CD4-positive, alpha-beta memory T cell (primary cell): Measurements from ENCODE around the gene RNF126. TPM values are rescaled to one million over a fixed set of nuclear protein-coding genes. Genes with fewer than 3 reads are reported as not detected.
"Not testable (repeated sequence)": the region's sequence is repeated elsewhere in the genome, so short reads cannot be mapped to it uniquely, and the experiment has no call there.

Experiments
- CTCF ChIA-PET: fragments of 350-600 bp; sonication (Branson Sonifier 250); formaldehyde crosslinking; loops from one replicate; lab custom pipeline; 2021; ENCODE audit warnings: inconsistent platforms; ENCODE audit not compliant: partially characterized antibody; lab: Charles Lee
- POLR2A ChIA-PET: fragments of 350-600 bp; sonication (Branson Sonifier 250); formaldehyde crosslinking; loops from one replicate; lab custom pipeline; 2021; ENCODE audit not compliant: partially characterized antibody; lab: Charles Lee
- DNase-seq, 5 donors: peaks; one replicate each; pipeline versions ENCODE4 v3.0.0 to v3.0.0-alpha.2; 2020 to 2022; ENCODE audit warnings: mixed read lengths in 1 of 5
- H3K27ac ChIP-seq: one replicate; pipeline ENCODE4 v1.7.0; 2013; ENCODE audit warnings: low read depth, low read length
- H3K27me3 ChIP-seq: 2 replicates; pipeline ENCODE4 v1.7.0; 2013; ENCODE audit warnings: mild to moderate bottlenecking, low read length, moderate library complexity; ENCODE audit not compliant: insufficient read depth
- H3K36me3 ChIP-seq: 2 replicates; pipeline ENCODE4 v1.7.0; 2013; ENCODE audit warnings: mild to moderate bottlenecking, low read length, moderate library complexity; ENCODE audit not compliant: insufficient read depth
- H3K4me1 ChIP-seq: 2 replicates; pipeline ENCODE4 v1.7.0; 2013; ENCODE audit warnings: mild to moderate bottlenecking, low read length, moderate library complexity; ENCODE audit not compliant: insufficient read depth
- H3K4me3 ChIP-seq, 2 donors: one replicate each; pipeline ENCODE4 v1.7.0; 2013; ENCODE audit warnings: low read length in 2 of 2, mild to moderate bottlenecking in 1 of 2
- H3K9me3 ChIP-seq, 2 donors: one replicate each; pipeline ENCODE4 v1.7.0; 2013; ENCODE audit warnings: low read length in 2 of 2, control low read depth in 1 of 2; ENCODE audit not compliant: control insufficient read depth in 1 of 2
- H3K27ac Mint-ChIP-seq, 7 donors: one replicate each; pipeline ENCODE4 v1.8.0; 2020 to 2021; ENCODE audit warnings: mixed read lengths in 7 of 7, mild to moderate bottlenecking in 6 of 7, inconsistent platforms in 3 of 7, moderate library complexity in 3 of 7
- H3K27me3 Mint-ChIP-seq, 2 donors: one replicate each; pipeline ENCODE4 v1.8.0; 2020 to 2021; ENCODE audit warnings: mixed read lengths in 2 of 2
- H3K36me3 Mint-ChIP-seq, 2 donors: one replicate each; pipeline ENCODE4 v1.8.0; 2020 to 2021; ENCODE audit warnings: mixed read lengths in 2 of 2, inconsistent platforms in 1 of 2, mild to moderate bottlenecking in 1 of 2
- H3K4me1 Mint-ChIP-seq, 4 donors: one replicate each; pipeline ENCODE4 v1.8.0; 2020 to 2021; ENCODE audit warnings: mixed read lengths in 4 of 4, mild to moderate bottlenecking in 1 of 4
- H3K4me3 Mint-ChIP-seq, 8 donors: one replicate each; pipeline ENCODE4 v1.8.0; 2020 to 2021; ENCODE audit warnings: mixed read lengths in 8 of 8, mild to moderate bottlenecking in 7 of 8, moderate library complexity in 6 of 8, inconsistent platforms in 3 of 8
- H3K9me3 Mint-ChIP-seq, 8 donors: one replicate each; pipeline ENCODE4 v1.8.0; 2020 to 2021; ENCODE audit warnings: mixed read lengths in 8 of 8, mild to moderate bottlenecking in 5 of 8, inconsistent platforms in 3 of 8, moderate library complexity in 1 of 8
- intact Hi-C: fragments of 100-400 bp; cut with micrococcal nuclease; formaldehyde crosslinking; loops from one replicate; pipeline ENCODE4 v1.15.1; 2023
- polyA plus RNA-seq, 2 donors: library from polyadenylated mRNA; unstranded; fragments of 300-500 nt; fragmentation: Illumina TruSeq; gene quantifications; one replicate each; pipeline ENCODE4 v1.2.3, GENCODE V29; 2021
- total RNA-seq, 2 experiments: library from RNA; stranded (reverse); gene quantifications; one replicate each; pipeline ENCODE4 v1.2.3, GENCODE V29; 2021

The RNF126 gene
- total and polyA plus RNA-seq, 4 experiments from 2014 or later, result 82.3 to 112 (median 100) TPM

DNA sequence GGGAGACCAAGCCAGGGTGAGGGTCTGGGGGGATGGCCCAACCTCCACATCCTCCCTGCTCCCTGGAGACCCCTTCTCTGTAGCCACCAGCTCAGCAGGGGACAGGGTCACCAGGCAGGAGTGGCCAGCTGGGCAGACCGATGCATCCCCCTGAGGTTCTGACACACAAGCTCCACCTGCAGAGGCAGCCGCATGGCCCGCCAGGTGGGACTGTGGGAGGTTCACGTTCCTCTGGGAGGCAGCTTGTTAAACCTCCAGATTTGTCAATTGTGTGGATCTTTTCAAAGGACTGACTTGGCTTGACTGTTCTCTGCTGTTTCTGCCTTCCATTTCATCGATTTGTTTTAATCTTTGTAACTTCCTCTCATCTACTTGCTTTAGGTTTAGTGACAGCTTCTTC is 37.8 kb downstream of the RNF126 start:
- Mint-ChIP-seq H3K9me3 (peaks cover 0 to 1% (median 0%) of the 10 kb centered on the region in 8 donors), H3K4me3 (no peak overlapping the region), H3K27ac (peak overlapping the region in 1 of 7 donors; percentile 71), H3K36me3 (peaks cover 26% of the 10 kb centered on the region in 2 donors), H3K4me1 (peaks cover 2 to 15% (median 8%) of the 10 kb centered on the region in 4 donors), H3K27me3 (no peaks in the 10 kb centered on the region)
- intact Hi-C loops, result no loop called here
- H3K4me3 ChIP-seq, result no peak overlapping the region
- no peak for DNase-seq
- no peaks in the 10 kb centered on the region for H3K27me3 ChIP-seq
- CTCF ChIA-PET, result interaction anchor here (1.6 to 1.7 kb wide), 2 partner anchors 12 to 39 kb away, joined by 5 read pairs; no protein-coding TSS in a partner anchor
- no peaks in the 10 kb centered on the region for H3K4me1 ChIP-seq
- H3K27ac ChIP-seq, result no peak overlapping the region
- H3K36me3 ChIP-seq, result peaks cover 9% of the 10 kb centered on the region
- POLR2A ChIA-PET, result interaction anchor here (0.7 to 1.1 kb wide), 2 partner anchors 9 to 14 kb away, joined by 3 to 4 read pairs; no protein-coding TSS in a partner anchor
- H3K9me3 ChIP-seq, result no peaks in the 10 kb centered on the region

GRCh38 chr19:624433-625109 is 38.4 kb downstream of the RNF126 start:
- Histone ChIP-seq H3K4me3 (no peak overlapping the region), H3K27ac (no peak overlapping the region), H3K27me3 (no peaks in the 10 kb centered on the region), H3K9me3 (no peaks in the 10 kb centered on the region), H3K36me3 (peaks cover 9% of the 10 kb centered on the region), H3K4me1 (no peaks in the 10 kb centered on the region)
- POLR2A ChIA-PET, result interaction anchor here (0.7 to 0.8 kb wide), 2 partner anchors 13 to 14 kb away, joined by 3 read pairs; no protein-coding TSS in a partner anchor
- H3K36me3 Mint-ChIP-seq, result peaks cover 26 to 27% of the 10 kb centered on the region in 2 donors
- peaks cover 0 to 1% (median 0%) of the 10 kb centered on the region in 8 donors for H3K9me3 Mint-ChIP-seq
- peak overlapping the region in 1 of 7 donors; percentile 80 for H3K27ac Mint-ChIP-seq
- no peak for DNase-seq
- CTCF ChIA-PET, result interaction anchor here (1.6 kb wide), 1 partner anchor 41 kb away, joined by 4 read pairs; no protein-coding TSS in a partner anchor
- H3K4me3 Mint-ChIP-seq, result no peak overlapping the region
- H3K27me3 Mint-ChIP-seq, result no peaks in the 10 kb centered on the region
- intact Hi-C loops, result no loop called here
- H3K4me1 Mint-ChIP-seq, result peaks cover 2 to 11% (median 5%) of the 10 kb centered on the region in 4 donors

DNA sequence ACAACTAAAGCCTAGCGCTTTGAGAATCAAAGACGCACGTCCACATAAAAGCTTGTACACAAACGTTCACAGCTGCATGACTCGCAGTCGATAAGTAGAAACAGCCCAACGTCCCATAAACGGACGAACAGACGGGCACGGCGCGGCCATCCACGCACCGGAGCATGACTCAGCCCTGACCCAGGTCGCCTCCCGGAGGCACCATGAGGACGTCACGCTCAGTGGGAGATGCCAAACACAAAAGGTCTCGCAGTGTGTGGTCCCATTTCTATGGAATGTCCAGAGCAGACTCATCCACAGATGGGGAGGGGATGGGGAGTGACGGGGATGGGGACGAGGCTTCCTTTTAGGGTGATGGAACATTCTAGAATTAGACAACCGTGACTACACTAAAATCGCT is 39.0 kb downstream of the RNF126 start:
- peaks cover 24 to 28% of the 10 kb centered on the region in 2 donors for H3K36me3 Mint-ChIP-seq

GRCh38 chr19:623175-623916 is 39.7 kb downstream of the RNF126 start:
- Histone ChIP-seq H3K9me3 (no peaks in the 10 kb centered on the region), H3K27me3 (no peaks in the 10 kb centered on the region), H3K27ac (no peak overlapping the region), H3K4me1 (no peaks in the 10 kb centered on the region), H3K4me3 (no peak overlapping the region), H3K36me3 (peaks cover 17% of the 10 kb centered on the region)
- Mint-ChIP-seq H3K4me1 (peaks cover 0 to 3% (median 2%) of the 10 kb centered on the region in 4 donors), H3K4me3 (no peak overlapping the region), H3K36me3 (peaks cover 22 to 27% of the 10 kb centered on the region in 2 donors), H3K27me3 (no peaks in the 10 kb centered on the region), H3K9me3 (peaks cover 0 to 1% (median 0%) of the 10 kb centered on the region in 8 donors), H3K27ac (no peak overlapping the region)
- CTCF ChIA-PET, result interaction anchor here (1.6 kb wide), 1 partner anchor 39 kb away, joined by 4 read pairs; no protein-coding TSS in a partner anchor
- intact Hi-C loops, result no loop called here
- no peak for DNase-seq
- POLR2A ChIA-PET, result interaction anchor here (0.8 kb wide), 1 partner anchor 12 kb away, joined by 3 read pairs; no protein-coding TSS in a partner anchor

More for the DNA sequence above, 39.0 kb downstream of the RNF126 start:
- no peaks in the 10 kb centered on the region for H3K27me3 Mint-ChIP-seq
- H3K27ac Mint-ChIP-seq, result peak overlapping the region in 1 of 7 donors; percentile 80
- peaks cover 12% of the 10 kb centered on the region for H3K36me3 ChIP-seq
- H3K9me3 ChIP-seq, result no peaks in the 10 kb centered on the region
- POLR2A ChIA-PET, result interaction anchor here (0.8 kb wide), 1 partner anchor 13 kb away, joined by 3 read pairs; no protein-coding TSS in a partner anchor
- intact Hi-C loops, result no loop called here
- no peak for DNase-seq
- H3K4me1 Mint-ChIP-seq, result peaks cover 2 to 8% (median 3%) of the 10 kb centered on the region in 4 donors
- H3K27ac ChIP-seq, result no peak overlapping the region
- H3K27me3 ChIP-seq, result no peaks in the 10 kb centered on the region
- no peak overlapping the region for H3K4me3 Mint-ChIP-seq
- peaks cover 0 to 1% (median 0%) of the 10 kb centered on the region in 8 donors for H3K9me3 Mint-ChIP-seq
- H3K4me1 ChIP-seq, result no peaks in the 10 kb centered on the region
- CTCF ChIA-PET, result interaction anchor here (1.6 kb wide), 1 partner anchor 40 kb away, joined by 4 read pairs; no protein-coding TSS in a partner anchor
- H3K4me3 ChIP-seq, result no peak overlapping the region

DNA sequence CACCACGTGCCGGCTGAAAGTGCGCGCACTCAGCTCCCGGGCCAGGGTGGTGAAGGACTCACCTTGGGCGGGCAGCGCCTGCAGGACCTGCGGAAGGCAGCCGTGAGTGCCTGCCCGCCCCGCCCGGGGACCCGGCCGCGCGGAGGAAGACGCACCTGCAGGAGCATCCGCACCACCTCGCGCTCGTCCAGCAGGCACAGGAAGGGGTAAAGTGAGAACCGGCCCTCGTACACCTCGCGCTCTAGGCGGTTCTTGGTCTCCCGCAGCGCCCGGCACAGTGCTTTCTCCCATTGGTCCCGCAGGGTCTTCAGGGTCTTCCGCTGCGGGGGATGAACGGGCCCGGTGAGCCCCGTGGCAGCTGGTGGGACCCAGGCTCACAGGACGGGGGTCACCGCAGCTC is 40.3 kb downstream of the RNF126 start:
- CTCF ChIA-PET, result no interaction called here

GRCh38 chr19:621819-622218 is 41.2 kb downstream of the RNF126 start:
- H3K4me3 ChIP-seq, result no peak overlapping the region
- Mint-ChIP-seq H3K9me3 (peaks cover 0 to 1% (median 0%) of the 10 kb centered on the region in 8 donors), H3K27ac (no peak overlapping the region), H3K4me3 (no peak overlapping the region), H3K27me3 (no peaks in the 10 kb centered on the region), H3K36me3 (peaks cover 21 to 24% of the 10 kb centered on the region in 2 donors), H3K4me1 (peaks cover 0 to 2% (median under 1%) of the 10 kb centered on the region in 4 donors)
- no peaks in the 10 kb centered on the region for H3K9me3 ChIP-seq
- CTCF ChIA-PET, result no interaction called here
- H3K36me3 ChIP-seq, result peaks cover 17% of the 10 kb centered on the region
- H3K27ac ChIP-seq, result no peak overlapping the region
- no peak for DNase-seq
- POLR2A ChIA-PET, result no interaction called here
- intact Hi-C loops, result no loop called here
- H3K4me1 ChIP-seq, result no peaks in the 10 kb centered on the region
- no peaks in the 10 kb centered on the region for H3K27me3 ChIP-seq

More for the DNA sequence above, 40.3 kb downstream of the RNF126 start:
- peaks cover 0 to 2% (median under 1%) of the 10 kb centered on the region in 4 donors for H3K4me1 Mint-ChIP-seq
- H3K27ac ChIP-seq, result no peak overlapping the region
- no peaks in the 10 kb centered on the region for H3K27me3 Mint-ChIP-seq
- H3K27ac Mint-ChIP-seq, result no peak overlapping the region
- POLR2A ChIA-PET, result no interaction called here
- peaks cover 17% of the 10 kb centered on the region for H3K36me3 ChIP-seq
- H3K9me3 ChIP-seq, result no peaks in the 10 kb centered on the region
- H3K4me3 Mint-ChIP-seq, result no peak overlapping the region
- H3K4me3 ChIP-seq, result no peak overlapping the region
- H3K36me3 Mint-ChIP-seq, result peaks cover 23 to 25% of the 10 kb centered on the region in 2 donors
- DNase-seq, result no peak
- H3K4me1 ChIP-seq, result no peaks in the 10 kb centered on the region
- intact Hi-C loops, result no loop called here
- no peaks in the 10 kb centered on the region for H3K27me3 ChIP-seq
- peaks cover 0 to 1% (median 0%) of the 10 kb centered on the region in 8 donors for H3K9me3 Mint-ChIP-seq

GRCh38 chr19:621191-621590 is 41.8 kb downstream of the RNF126 start:
- H3K4me3 ChIP-seq, POLR2A ChIA-PET, H3K4me3 Mint-ChIP-seq, H3K27me3 ChIP-seq, H3K27ac ChIP-seq, H3K27ac Mint-ChIP-seq, H3K27me3 Mint-ChIP-seq, H3K9me3 ChIP-seq, H3K9me3 Mint-ChIP-seq, H3K4me1 Mint-ChIP-seq, CTCF ChIA-PET, DNase-seq, intact Hi-C loops, H3K4me1 ChIP-seq: not testable (repeated sequence)
- peaks cover 17% of the 10 kb centered on the region for H3K36me3 ChIP-seq
- H3K36me3 Mint-ChIP-seq, result peaks cover 19 to 23% of the 10 kb centered on the region in 2 donors
